Natural killer cell (primary cell): ENCODE measurements around the gene LMBRD1. TPM values are rescaled to one million over a fixed set of nuclear protein-coding genes. Genes with fewer than 3 reads are reported as not detected.

Experiments used
- ATAC-seq, 3 donors: fragments of 150-1000 bp in 2 of 3; fragments of 200-7000 bp in 1 of 3; cut with Tn5 transposase; 1 replicate in 1 of 3; 2 replicates in 2 of 3; pipeline ENCODE4 v1.10.0; 2021; ENCODE audit warnings: mild to moderate bottlenecking in 2 of 3, moderate library complexity in 2 of 3
- DNase-seq, 2 donors: peaks; one replicate each; pipeline versions ENCODE4 v3.0.0 to v3.0.0-alpha.2; 2013 to 2021; ENCODE audit warnings: mixed read lengths in 1 of 2
- H3K27ac ChIP-seq: one replicate; pipeline ENCODE4 v1.5.1; 2013; ENCODE audit warnings: mild to moderate bottlenecking, low read length
- H3K27me3 ChIP-seq: one replicate; pipeline ENCODE4 v1.6.1; 2013; ENCODE audit warnings: low read length; ENCODE audit not compliant: control insufficient read depth, insufficient read depth
- H3K36me3 ChIP-seq: one replicate; pipeline ENCODE4 v1.6.1; 2013; ENCODE audit warnings: low read length; ENCODE audit not compliant: control insufficient read depth, insufficient read depth
- H3K4me1 ChIP-seq: one replicate; pipeline ENCODE4 v1.6.1; 2013; ENCODE audit warnings: low read length; ENCODE audit not compliant: control insufficient read depth, insufficient read depth
- H3K4me3 ChIP-seq: one replicate; pipeline ENCODE4 v1.5.1; 2013; ENCODE audit warnings: low read length
- H3K9me3 ChIP-seq: one replicate; pipeline ENCODE4 v1.6.1; 2013; ENCODE audit warnings: low read length; ENCODE audit not compliant: control insufficient read depth, insufficient read depth
- H3K27ac Mint-ChIP-seq, 2 donors: one replicate each; pipeline ENCODE4 v1.8.0; 2022; ENCODE audit warnings: mild to moderate bottlenecking in 2 of 2, mixed read lengths in 2 of 2, moderate library complexity in 1 of 2
- H3K27me3 Mint-ChIP-seq, 2 donors: one replicate each; pipeline ENCODE4 v1.8.0; 2022; ENCODE audit warnings: low read depth in 2 of 2, mixed read lengths in 2 of 2
- H3K36me3 Mint-ChIP-seq: one replicate; pipeline ENCODE4 v1.8.0; 2022; ENCODE audit warnings: mixed read lengths
- H3K4me1 Mint-ChIP-seq, 2 donors: one replicate each; pipeline ENCODE4 v1.8.0; 2022; ENCODE audit warnings: mixed read lengths in 2 of 2
- H3K4me3 Mint-ChIP-seq: one replicate; pipeline ENCODE4 v1.8.0; 2022; ENCODE audit warnings: mild to moderate bottlenecking, moderate library complexity, mixed read lengths
- H3K9me3 Mint-ChIP-seq, 2 donors: one replicate each; pipeline ENCODE4 v1.8.0; 2022; ENCODE audit warnings: mixed read lengths in 2 of 2
- WGBS: methylation state at CpG from one replicate; pipeline ENCODE4 v1.1.7; 2013; ENCODE audit warnings: missing lambda C conversion rate; ENCODE audit not compliant: insufficient coverage; 5-methylcytosine and 5-hydroxymethylcytosine counted together
- intact Hi-C: fragments of 100-400 bp; cut with micrococcal nuclease; formaldehyde crosslinking; loops from one replicate; pipeline ENCODE4 v1.14.2; 2022
- total RNA-seq, 4 donors: library from RNA; stranded (reverse); fragments of 120-200 nt in 1 of 4; gene quantifications; one replicate each; pipeline versions ENCODE4 v1.2.3 to v1.2.4, GENCODE V29; 2013 to 2022
- TF ChIP-seq, protein P1 (sequence below): fragments of 200-600 bp; IDR thresholded peaks from one replicate; pipeline ENCODE4 v1.8.0; 2022; ENCODE audit warnings: antibody characterized with exemption

LMBRD1 gene
- total RNA-seq, 3 donors from 2014 or later (not counting 1 experiment from before 2014, with no cell fraction given) = 41.0 to 43.1 (median 41.1) TPM

DNA sequence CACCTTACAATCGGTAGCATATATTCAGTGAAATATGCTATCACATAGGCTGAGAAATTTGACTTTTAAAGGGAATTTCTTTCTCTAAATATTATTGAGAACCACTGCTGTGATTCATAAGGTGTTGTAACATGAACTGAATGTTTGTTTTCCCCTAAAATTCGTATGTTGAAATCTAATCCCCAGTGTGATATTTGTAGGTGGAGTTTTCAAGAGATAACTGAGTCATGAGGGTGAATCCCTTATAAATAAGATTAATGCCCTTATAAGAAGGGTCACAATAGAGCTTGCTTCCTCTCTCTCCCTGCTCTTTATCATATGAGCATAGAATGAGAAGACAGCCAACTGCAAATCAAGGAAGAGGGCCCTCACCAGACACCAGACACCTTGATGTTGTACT lies 64.8 kb downstream of the LMBRD1 start:
- DNase-seq (no peak), ATAC-seq (no peak)
- Mint-ChIP-seq H3K27me3 (no peaks in the 10 kb centered on the region), H3K36me3 (no peaks in the 10 kb centered on the region), H3K27ac (no peak overlapping the region), H3K4me1 (peaks cover 5 to 14% of the 10 kb centered on the region in 2 donors), H3K4me3 (no peak overlapping the region), H3K9me3 (no peaks in the 10 kb centered on the region)
- H3K4me3 ChIP-seq = no peak overlapping the region
- H3K27ac ChIP-seq = no peak overlapping the region
- intact Hi-C loops = loop anchor here (2.0 kb wide), 1 partner anchor 377 kb away; no protein-coding TSS in a partner anchor
- TF ChIP-seq, protein P1, sequence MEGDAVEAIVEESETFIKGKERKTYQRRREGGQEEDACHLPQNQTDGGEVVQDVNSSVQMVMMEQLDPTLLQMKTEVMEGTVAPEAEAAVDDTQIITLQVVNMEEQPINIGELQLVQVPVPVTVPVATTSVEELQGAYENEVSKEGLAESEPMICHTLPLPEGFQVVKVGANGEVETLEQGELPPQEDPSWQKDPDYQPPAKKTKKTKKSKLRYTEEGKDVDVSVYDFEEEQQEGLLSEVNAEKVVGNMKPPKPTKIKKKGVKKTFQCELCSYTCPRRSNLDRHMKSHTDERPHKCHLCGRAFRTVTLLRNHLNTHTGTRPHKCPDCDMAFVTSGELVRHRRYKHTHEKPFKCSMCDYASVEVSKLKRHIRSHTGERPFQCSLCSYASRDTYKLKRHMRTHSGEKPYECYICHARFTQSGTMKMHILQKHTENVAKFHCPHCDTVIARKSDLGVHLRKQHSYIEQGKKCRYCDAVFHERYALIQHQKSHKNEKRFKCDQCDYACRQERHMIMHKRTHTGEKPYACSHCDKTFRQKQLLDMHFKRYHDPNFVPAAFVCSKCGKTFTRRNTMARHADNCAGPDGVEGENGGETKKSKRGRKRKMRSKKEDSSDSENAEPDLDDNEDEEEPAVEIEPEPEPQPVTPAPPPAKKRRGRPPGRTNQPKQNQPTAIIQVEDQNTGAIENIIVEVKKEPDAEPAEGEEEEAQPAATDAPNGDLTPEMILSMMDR = no peak
- H3K27me3 ChIP-seq = no peaks in the 10 kb centered on the region
- peaks cover 4% of the 10 kb centered on the region for H3K36me3 ChIP-seq
- no peaks in the 10 kb centered on the region for H3K9me3 ChIP-seq
- no peaks in the 10 kb centered on the region for H3K4me1 ChIP-seq
- 100% methylated on average over 1 of the region's 2 CpGs for WGBS

DNA sequence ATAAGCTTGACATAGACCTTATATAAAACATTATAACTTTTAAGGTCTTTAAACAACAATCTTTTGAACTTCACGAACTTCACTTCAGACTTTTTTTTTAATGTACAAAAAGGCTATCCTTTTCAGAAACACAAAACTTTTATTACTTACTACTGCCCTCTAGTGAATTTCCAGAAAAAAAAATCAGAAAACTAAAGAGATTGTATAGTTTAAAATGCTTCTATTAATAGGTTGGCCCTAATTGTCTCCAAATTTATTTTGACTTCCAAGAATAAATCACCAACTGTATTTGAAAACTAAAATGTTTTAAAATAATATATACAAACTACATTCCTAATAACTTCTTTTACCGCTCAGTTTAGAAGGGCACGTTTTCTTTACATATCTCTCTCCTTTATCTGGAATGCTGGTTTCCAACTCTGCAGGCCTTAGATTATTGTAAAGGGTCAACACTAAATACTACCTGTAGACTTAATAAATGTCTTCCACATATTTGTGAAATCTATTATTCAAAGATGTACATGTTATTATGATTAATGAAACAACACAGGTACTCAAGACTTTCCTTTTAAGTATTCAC lies 66.8 kb downstream of the LMBRD1 start:
- Mint-ChIP-seq H3K4me3 (no peak overlapping the region), H3K27me3 (no peaks in the 10 kb centered on the region), H3K36me3 (peaks cover 6% of the 10 kb centered on the region), H3K27ac (no peak overlapping the region), H3K9me3 (peaks cover 0 to 2% of the 10 kb centered on the region in 2 donors), H3K4me1 (peaks cover 11 to 16% of the 10 kb centered on the region in 2 donors)
- WGBS = 100% methylated on average over 2 of the region's 3 CpGs
- Histone ChIP-seq H3K27ac (no peak overlapping the region), H3K4me3 (no peak overlapping the region), H3K9me3 (no peaks in the 10 kb centered on the region), H3K27me3 (no peaks in the 10 kb centered on the region), H3K36me3 (no peaks in the 10 kb centered on the region), H3K4me1 (no peaks in the 10 kb centered on the region)
- ATAC-seq (no peak), DNase-seq (no peak)
- intact Hi-C loops = no loop called here
- TF ChIP-seq, protein P1 = peak; percentile 57

DNA sequence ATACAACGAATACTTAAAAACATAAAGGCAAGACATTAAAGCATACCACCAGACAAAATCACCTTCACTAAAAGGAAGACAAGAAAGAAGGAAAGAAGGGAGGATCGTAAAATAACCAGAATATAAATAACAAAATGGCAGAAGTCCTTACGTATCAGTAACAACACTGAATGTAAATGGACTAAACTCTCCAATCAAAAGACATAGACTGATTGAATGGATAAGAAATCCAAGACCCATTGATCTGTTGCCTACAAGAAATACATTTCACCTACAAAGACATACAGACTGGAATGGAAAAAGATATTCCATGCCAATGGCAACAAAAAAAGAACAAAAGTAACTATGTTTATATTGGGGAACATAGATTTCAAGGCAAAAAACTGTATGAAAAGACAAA lies 74.1 kb downstream of the LMBRD1 start:
- Mint-ChIP-seq H3K27me3 (no peaks in the 10 kb centered on the region), H3K4me1 (peaks cover 26 to 30% of the 10 kb centered on the region in 2 donors), H3K27ac (no peak overlapping the region), H3K4me3 (no peak overlapping the region), H3K9me3 (peaks cover 0 to 7% of the 10 kb centered on the region in 2 donors), H3K36me3 (peaks cover 29% of the 10 kb centered on the region)
- TF ChIP-seq, protein P1 = no peak
- Histone ChIP-seq H3K9me3 (no peaks in the 10 kb centered on the region), H3K36me3 (peaks cover 19% of the 10 kb centered on the region), H3K27me3 (no peaks in the 10 kb centered on the region), H3K4me1 (no peaks in the 10 kb centered on the region), H3K4me3 (no peak overlapping the region), H3K27ac (no peak overlapping the region)
- no CpG with 5 or more reads among the region's 3 CpGs for WGBS
- no peak for ATAC-seq
- DNase-seq = no peak
- intact Hi-C loops = no loop called here
